ENCODE measurements around the gene KPRP.

KPRP gene

GRCh38 chr1:152770411-152770810 is 12.6 kb downstream of the KPRP start:
- DNase-seq (ENCODE audit: low spot score): no peak

- DNase-seq (ENCODE audit: low spot score): no peak
These were observed 17.1 kb downstream of the KPRP start, which contains the start of gene LCE1F for GRCh38 chr1:152774875-152775274. TSS of gene LCE1F (plus strand) at chr1:152775140. CDS start at chr1:152776372, 1,232 bp downstream.

- no peak for DNase-seq (ENCODE audit: low spot score)
These were observed 18.5 kb downstream of the KPRP start for GRCh38 chr1:152776361-152776760.

- no peak for DNase-seq (ENCODE audit: low spot score)
These were observed 19.8 kb downstream of the KPRP start for GRCh38 chr1:152777510-152778137.

GRCh38 chr1:152783095-152783494 is 25.3 kb downstream of the KPRP start:
- DNase-seq (ENCODE audit: low spot score): no peak

GRCh38 chr1:152786077-152786476 is 28.3 kb downstream of the KPRP start, which contains the start of gene LCE1E:
TSS of gene LCE1E (plus strand) at chr1:152786257. CDS start at chr1:152787300, 1,043 bp downstream.
- DNase-seq (ENCODE audit: low spot score): no peak

GRCh38 chr1:152795686-152796085 is 37.9 kb downstream of the KPRP start:
- no peak for DNase-seq (ENCODE audit: low spot score)

- no peak for DNase-seq (ENCODE audit: low spot score)
These were observed 38.6 kb downstream of the KPRP start, which contains the start of gene LCE1D for GRCh38 chr1:152796421-152796820. TSS of gene LCE1D (plus strand) at chr1:152796721. CDS start at chr1:152797795, 1,074 bp downstream.

- DNase-seq (ENCODE audit: low spot score): no peak
These were observed 43.5 kb downstream of the KPRP start for GRCh38 chr1:152801333-152801732.

- DNase-seq (ENCODE audit: low spot score): no peak
These were observed 48.8 kb downstream of the KPRP start, which contains the start of gene LCE1C for GRCh38 chr1:152806576-152806975. TSS of gene LCE1C (minus strand) at chr1:152806651. CDS start at chr1:152805478, 1,173 bp downstream.

- no peak for DNase-seq (ENCODE audit: low spot score)
These were observed 53.2 kb downstream of the KPRP start for GRCh38 chr1:152811050-152811449.
